GM23338 (cell line): ENCODE data around the gene EFCC1. TPM values are rescaled to one million over a fixed set of nuclear protein-coding genes. Genes with fewer than 3 reads are reported as not detected.
A peak's percentile ranks its signal among the peaks of the same experiment; 100 is the strongest.

Experiments
- ATAC-seq: fragments of 200-7000 bp; cut with Tn5 transposase; 3 replicates; pipeline ENCODE4 v1.9.1; 2020
- DNase-seq: peaks from one replicate; pipeline ENCODE4 v3.0.0-alpha.2; 2015; ENCODE audit warnings: low spot score
- H2AFZ ChIP-seq: fragments of 200-600 bp; sonication (generic); 2 replicates; pipeline ENCODE4 v1.8.0; 2016; ENCODE audit warnings: antibody characterized with exemption, mild to moderate bottlenecking, moderate library complexity
- H3F3A ChIP-seq: fragments of 200-600 bp; sonication (generic); replicated peaks from 2 replicates; pipeline ENCODE4 v1.8.0; 2017; ENCODE audit warnings: antibody characterized with exemption, mixed run types, low read depth
- H3K27ac ChIP-seq: fragments of 200-600 bp; sonication (generic); 2 replicates; pipeline ENCODE4 v1.6.1; 2016; ENCODE audit warnings: low read depth
- H3K27me3 ChIP-seq: fragments of 200-600 bp; sonication (generic); 2 replicates; pipeline ENCODE4 v1.8.0; 2016; ENCODE audit warnings: mild to moderate bottlenecking, mixed run types, moderate library complexity; ENCODE audit not compliant: insufficient read depth
- H3K36me3 ChIP-seq: fragments of 200-600 bp; sonication (generic); 2 replicates; pipeline ENCODE4 v1.8.0; 2016; ENCODE audit warnings: mild to moderate bottlenecking; ENCODE audit not compliant: insufficient read depth
- H3K4me1 ChIP-seq: fragments of 200-600 bp; sonication (generic); 2 replicates; pipeline ENCODE4 v1.8.0; 2016; ENCODE audit warnings: mild to moderate bottlenecking, moderate library complexity; ENCODE audit not compliant: insufficient read depth
- H3K4me2 ChIP-seq: fragments of 200-600 bp; sonication (generic); 2 replicates; pipeline ENCODE4 v1.7.1; 2017; ENCODE audit warnings: mixed run types
- H3K4me3 ChIP-seq: fragments of 200-600 bp; sonication (generic); 2 replicates; pipeline ENCODE4 v1.6.1; 2016; ENCODE audit warnings: mixed run types
- H3K79me2 ChIP-seq: fragments of 200-600 bp; sonication (generic); replicated peaks from 2 replicates; pipeline ENCODE4 v1.8.0; 2017; ENCODE audit warnings: mild to moderate bottlenecking; ENCODE audit not compliant: insufficient read depth
- H3K9me2 ChIP-seq: fragments of 200-600 bp; sonication (generic); 2 replicates; pipeline ENCODE4 v1.8.0; 2017; ENCODE audit not compliant: insufficient read depth
- H4K20me1 ChIP-seq: fragments of 200-600 bp; sonication (generic); replicated peaks from 2 replicates; pipeline ENCODE4 v1.8.0; 2017; ENCODE audit warnings: mild to moderate bottlenecking; ENCODE audit not compliant: insufficient read depth
- H3K27ac Mint-ChIP-seq: 2 replicates; pipeline ENCODE4 v1.8.0; 2020; ENCODE audit warnings: inconsistent platforms, mild to moderate bottlenecking, moderate library complexity, mixed read lengths
- H3K27me3 Mint-ChIP-seq: 3 replicates; pipeline ENCODE4 v1.8.0; 2022; ENCODE audit warnings: low read depth, mild to moderate bottlenecking, moderate library complexity, mixed read lengths, inconsistent platforms; ENCODE audit not compliant: insufficient read depth, poor library complexity
- H3K36me3 Mint-ChIP-seq: 3 replicates; pipeline ENCODE4 v1.8.0; 2021; ENCODE audit warnings: low read depth, mild to moderate bottlenecking, inconsistent platforms, moderate library complexity, mixed read lengths
- H3K4me1 Mint-ChIP-seq: 3 replicates; pipeline ENCODE4 v1.8.0; 2020; ENCODE audit warnings: mild to moderate bottlenecking, inconsistent platforms, mixed read lengths
- H3K4me3 Mint-ChIP-seq: 3 replicates; pipeline ENCODE4 v1.8.0; 2021; ENCODE audit warnings: moderate library complexity, mild to moderate bottlenecking, inconsistent platforms, mixed read lengths
- H3K9me3 Mint-ChIP-seq: 3 replicates; pipeline ENCODE4 v1.8.0; 2020; ENCODE audit warnings: moderate library complexity, mild to moderate bottlenecking, inconsistent platforms, mixed read lengths
- CTCF ChIP-seq, 2 experiments: fragments of 200-600 bp in 1 of 2; sonication (generic) in 1 of 2; conservative IDR thresholded peaks; 2 replicates each; pipeline versions ENCODE4 v1.5.1 to v1.6.1; 2016 to 2017; ENCODE audit warnings: antibody characterized with exemption in 2 of 2, low read depth in 2 of 2, mild to moderate bottlenecking in 2 of 2, moderate library complexity in 1 of 2
- ETS1 ChIP-seq: IDR thresholded peaks from 2 replicates; pipeline ENCODE4 v1.6.1; 2016; ENCODE audit warnings: antibody characterized with exemption
- NANOG ChIP-seq: IDR thresholded peaks from 2 replicates; pipeline ENCODE4 v1.6.1; 2016; ENCODE audit warnings: antibody characterized with exemption, borderline replicate concordance
- REST ChIP-seq: IDR thresholded peaks from one replicate; pipeline ENCODE4 v1.6.1; 2018; ENCODE audit warnings: antibody characterized with exemption; ENCODE audit not compliant: unreplicated experiment
- STAT1 ChIP-seq: IDR thresholded peaks from one replicate; pipeline ENCODE4 v1.6.1; 2016; ENCODE audit warnings: antibody characterized with exemption; ENCODE audit not compliant: unreplicated experiment
- ZNF331 ChIP-seq: fragments of 250-450 bp; sonication (Bioruptor Pico); IDR thresholded peaks from 2 replicates; pipeline ENCODE4 v1.5.0; 2020; ENCODE audit warnings: low read depth, mild to moderate bottlenecking, moderate library complexity
- ZNF462 ChIP-seq: fragments of 250-450 bp; sonication (Bioruptor Pico); IDR thresholded peaks from 2 replicates; pipeline ENCODE4 v1.5.0; 2020; ENCODE audit warnings: mild to moderate bottlenecking, moderate library complexity
- polyA plus RNA-seq: library from polyadenylated mRNA; unstranded; fragments of >200 nt; fragmentation: Nextera tagmentation; extraction: Ambion mirVana; gene quantifications from 2 replicates; pipeline ENCODE4 v1.2.1, GENCODE V29; 2016
- total RNA-seq: library from RNA; depleted of rRNA; stranded (reverse); fragments of >200 nt; shearing (Covaris generic); gene quantifications from 2 replicates; pipeline ENCODE4 v1.2.3, GENCODE V29; 2014

Gene EFCC1
- total and polyA plus RNA-seq, 2 experiments from 2014 or later: not detected

- Histone ChIP-seq H2AFZ (peak overlapping the region; percentile 28; the same call in 1 of the 2 replicates), H3K9me2 (no peaks in the 10 kb centered on the region), H3K4me3 (no peak overlapping the region), H3F3A (no peaks in the 10 kb centered on the region), H3K4me2 (no peak overlapping the region), H3K79me2 (no peaks in the 10 kb centered on the region), H3K4me1 (no peaks in the 10 kb centered on the region), H4K20me1 (no peaks in the 10 kb centered on the region), H3K36me3 (no peaks in the 10 kb centered on the region), H3K27me3 (no peaks in the 10 kb centered on the region), H3K27ac (no peak overlapping the region)
- H3K4me1 Mint-ChIP-seq: peaks cover 5% of the 10 kb centered on the region
- no peaks in the 10 kb centered on the region; the same call in 2 of the 3 replicates for H3K36me3 Mint-ChIP-seq
- H3K27ac Mint-ChIP-seq: no peak overlapping the region
- TF ChIP-seq ZNF331 (CRISPR knock-in tag) (no peak), NANOG (no peak), REST (no peak), CTCF (conservative IDR thresholded peaks at IDR 0.05; ENCODE audit: low read depth in 2 of 2) (no peak; a peak in 1 of 4 replicates), ETS1 (no peak), STAT1 (no peak), ZNF462 (CRISPR knock-in tag) (no peak)
- H3K4me3 Mint-ChIP-seq: no peak overlapping the region
- H3K9me3 Mint-ChIP-seq: no peaks in the 10 kb centered on the region
- DNase-seq (no peak), ATAC-seq (peak; percentile 15; the same call in 2 of the 3 replicates)
- peaks cover 8% of the 10 kb centered on the region for H3K27me3 Mint-ChIP-seq
Observed at GRCh38 chr3:129061023-129061887, 60.2 kb downstream of the EFCC1 start.
